Measurements from ENCODE around the gene CAMK2D.

DNA sequence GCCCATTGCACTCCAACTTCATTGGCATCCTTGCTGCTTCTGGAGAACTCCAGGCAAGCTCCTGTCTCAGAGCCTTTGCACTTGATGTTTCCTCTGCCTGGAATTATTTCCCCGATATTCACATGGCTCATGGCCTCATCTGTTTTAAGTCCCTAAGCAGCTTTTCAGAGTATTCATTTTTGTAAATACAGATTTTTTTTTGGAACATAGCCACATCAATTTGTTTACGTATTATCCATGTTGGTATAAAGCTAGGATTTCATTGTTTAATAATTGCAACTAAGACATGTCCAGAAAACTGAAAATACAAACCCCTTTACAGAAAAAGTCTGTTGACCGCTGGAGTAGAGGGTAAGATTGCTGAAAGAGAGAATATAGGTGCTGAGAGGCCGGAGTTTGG lies 142.0 kb downstream of the CAMK2D start:
- TF ChIP-seq, protein P1, sequence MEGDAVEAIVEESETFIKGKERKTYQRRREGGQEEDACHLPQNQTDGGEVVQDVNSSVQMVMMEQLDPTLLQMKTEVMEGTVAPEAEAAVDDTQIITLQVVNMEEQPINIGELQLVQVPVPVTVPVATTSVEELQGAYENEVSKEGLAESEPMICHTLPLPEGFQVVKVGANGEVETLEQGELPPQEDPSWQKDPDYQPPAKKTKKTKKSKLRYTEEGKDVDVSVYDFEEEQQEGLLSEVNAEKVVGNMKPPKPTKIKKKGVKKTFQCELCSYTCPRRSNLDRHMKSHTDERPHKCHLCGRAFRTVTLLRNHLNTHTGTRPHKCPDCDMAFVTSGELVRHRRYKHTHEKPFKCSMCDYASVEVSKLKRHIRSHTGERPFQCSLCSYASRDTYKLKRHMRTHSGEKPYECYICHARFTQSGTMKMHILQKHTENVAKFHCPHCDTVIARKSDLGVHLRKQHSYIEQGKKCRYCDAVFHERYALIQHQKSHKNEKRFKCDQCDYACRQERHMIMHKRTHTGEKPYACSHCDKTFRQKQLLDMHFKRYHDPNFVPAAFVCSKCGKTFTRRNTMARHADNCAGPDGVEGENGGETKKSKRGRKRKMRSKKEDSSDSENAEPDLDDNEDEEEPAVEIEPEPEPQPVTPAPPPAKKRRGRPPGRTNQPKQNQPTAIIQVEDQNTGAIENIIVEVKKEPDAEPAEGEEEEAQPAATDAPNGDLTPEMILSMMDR (IDR thresholded peaks at IDR 0.05) = no peak
- no peak for TF ChIP-seq POLR2A (IDR thresholded peaks at IDR 0.05)

Measured in sigmoid colon (tissue), 3 donors.